SK-N-MC (cell line): Measurements from ENCODE around the gene NUP58.

Source experiments
- DNase-seq: peaks from one replicate; pipeline ENCODE4 v3.0.0-alpha.2; 2011; ENCODE audit warnings: low read depth, low spot score
- H3K27ac ChIP-seq: fragments of 200-600 bp; sonication (generic); 2 replicates; pipeline ENCODE4 v1.5.1; 2016; ENCODE audit warnings: mixed run types
- H3K36me3 ChIP-seq: fragments of 200-600 bp; sonication (generic); 2 replicates; pipeline ENCODE4 v1.6.1; 2017; ENCODE audit warnings: antibody characterized with exemption, low read length, mixed read lengths; ENCODE audit not compliant: insufficient read depth
- H3K4me3 ChIP-seq: fragments of 200-600 bp; sonication (generic); 2 replicates; pipeline ENCODE4 v1.5.1; 2016
- H3K9ac ChIP-seq: fragments of 200-600 bp; sonication (generic); 2 replicates; pipeline ENCODE4 v1.8.0; 2017; ENCODE audit warnings: mixed run types, mixed read lengths; ENCODE audit not compliant: insufficient read length
- H3K9me3 ChIP-seq: fragments of 200-600 bp; sonication (generic); 2 replicates; pipeline ENCODE4 v1.6.1; 2017; ENCODE audit warnings: low read depth, mild to moderate bottlenecking, antibody characterized with exemption, low read length, moderate library complexity, mixed read lengths
- EZH2 ChIP-seq: fragments of 200-600 bp; sonication (generic); IDR thresholded peaks from one replicate; pipeline ENCODE4 v1.6.1; 2017; ENCODE audit warnings: antibody characterized with exemption
- FOXP2 ChIP-seq: optimal IDR thresholded peaks from 2 replicates; pipeline ENCODE3; 2011; ENCODE audit warnings: mild to moderate bottlenecking, moderate library complexity; ENCODE audit not compliant: insufficient read depth; ENCODE audit errors: extremely low read length, control extremely low read depth
- POLR2AphosphoS5 ChIP-seq: IDR thresholded peaks from 2 replicates; pipeline ENCODE4 v1.6.1; 2012; ENCODE audit warnings: mild to moderate bottlenecking, low read depth, low read length, borderline replicate concordance

Gene NUP58, protein sequence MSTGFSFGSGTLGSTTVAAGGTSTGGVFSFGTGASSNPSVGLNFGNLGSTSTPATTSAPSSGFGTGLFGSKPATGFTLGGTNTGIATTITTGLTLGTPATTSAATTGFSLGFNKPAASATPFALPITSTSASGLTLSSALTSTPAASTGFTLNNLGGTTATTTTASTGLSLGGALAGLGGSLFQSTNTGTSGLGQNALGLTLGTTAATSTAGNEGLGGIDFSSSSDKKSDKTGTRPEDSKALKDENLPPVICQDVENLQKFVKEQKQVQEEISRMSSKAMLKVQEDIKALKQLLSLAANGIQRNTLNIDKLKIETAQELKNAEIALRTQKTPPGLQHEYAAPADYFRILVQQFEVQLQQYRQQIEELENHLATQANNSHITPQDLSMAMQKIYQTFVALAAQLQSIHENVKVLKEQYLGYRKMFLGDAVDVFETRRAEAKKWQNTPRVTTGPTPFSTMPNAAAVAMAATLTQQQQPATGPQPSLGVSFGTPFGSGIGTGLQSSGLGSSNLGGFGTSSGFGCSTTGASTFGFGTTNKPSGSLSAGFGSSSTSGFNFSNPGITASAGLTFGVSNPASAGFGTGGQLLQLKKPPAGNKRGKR

DNA sequence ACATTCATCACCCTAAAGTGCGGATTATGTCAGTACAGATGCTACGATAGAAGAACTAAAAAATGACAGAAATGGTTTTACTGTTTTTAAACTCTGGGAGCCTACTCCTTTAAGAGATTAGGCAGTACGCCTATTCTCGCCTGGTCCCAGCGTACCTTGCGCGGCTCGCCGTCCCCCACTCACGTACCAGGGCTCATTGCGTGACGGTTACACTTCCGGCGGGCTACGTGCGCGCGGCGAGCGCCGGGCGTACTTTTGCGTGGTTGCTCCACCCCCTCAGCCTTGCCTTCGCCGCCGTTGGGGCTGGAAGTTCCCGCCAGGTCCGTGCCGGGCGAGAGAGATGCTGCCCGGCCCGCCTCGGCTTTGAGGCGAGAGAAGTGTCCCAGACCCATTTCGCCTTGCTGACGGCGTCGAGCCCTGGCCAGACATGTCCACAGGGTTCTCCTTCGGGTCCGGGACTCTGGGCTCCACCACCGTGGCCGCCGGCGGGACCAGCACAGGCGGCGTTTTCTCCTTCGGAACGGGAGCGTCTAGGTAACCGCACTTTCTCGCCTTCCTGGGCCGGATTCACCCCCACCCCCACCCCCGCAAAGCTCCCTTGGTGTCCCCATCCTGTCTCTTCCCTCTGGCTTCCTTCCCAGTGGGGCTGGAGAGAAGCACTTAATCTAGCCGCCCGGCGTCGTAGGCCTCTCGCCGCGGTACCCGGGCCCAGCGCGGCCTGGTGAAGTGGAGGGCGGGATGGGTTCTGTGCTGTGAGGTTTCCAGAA lies at the start of gene NUP58:
Gene NUP58, plus strand, starts transcription at position 279 of the 767 bp plus-strand sequence. Its CDS starts 149 bp downstream, at position 428.
- peak within 1 kb of the TSS; percentile 69 for H3K27ac ChIP-seq

GRCh38 chr13:25252225-25252624 lies 49.2 kb upstream of the NUP58 start:
- no peak overlapping the region for H3K4me3 ChIP-seq
- 0 out of 2 replicates have a peak overlapping the region, but pooled peaks have one; percentile 42 for H3K27ac ChIP-seq
- no peak overlapping the region for H3K9ac ChIP-seq
- no peaks in the 10 kb centered on the region for H3K9me3 ChIP-seq
- TF ChIP-seq FOXP2, result no peak
- no peak for TF ChIP-seq POLR2AphosphoS5
- no peak for TF ChIP-seq EZH2
- no peak for DNase-seq
- peaks cover 55% of the 10 kb centered on the region for H3K36me3 ChIP-seq

More for the DNA sequence above, at the start of gene NUP58:
- TF ChIP-seq FOXP2 (no peak), POLR2AphosphoS5 (peak; percentile 89), EZH2 (no peak)
- Histone ChIP-seq H3K9ac (peak within 1 kb of the TSS; percentile 91), H3K36me3 (peaks cover 36% of the 10 kb centered on the region), H3K4me3 (peak within 1 kb of the TSS; percentile 83), H3K9me3 (no peaks in the 10 kb centered on the region)
- peak; percentile 63 for DNase-seq

DNA sequence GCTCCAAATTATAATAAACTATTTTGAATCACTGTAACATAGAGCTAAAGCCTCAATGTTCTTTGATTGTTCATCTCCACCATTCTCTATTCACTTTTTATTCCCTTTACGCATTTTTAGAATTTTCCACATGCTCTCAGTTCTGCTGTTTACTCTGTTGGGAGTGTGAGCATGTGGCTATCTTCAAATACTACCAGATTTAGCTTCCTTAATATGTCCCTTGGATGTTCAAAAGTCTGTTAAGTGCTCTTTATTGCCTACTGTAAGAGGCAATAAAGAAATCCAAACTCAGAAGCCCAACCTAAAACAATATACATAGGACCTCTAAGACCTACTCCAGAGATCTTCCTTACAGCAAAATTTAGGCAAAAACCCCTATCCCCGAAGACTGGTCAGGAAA lies 48.7 kb upstream of the NUP58 start:
- DNase-seq, result no peak
- TF ChIP-seq EZH2, result no peak
- TF ChIP-seq FOXP2, result no peak
- no peak for TF ChIP-seq POLR2AphosphoS5
- H3K9ac ChIP-seq, result no peak overlapping the region
- no peaks in the 10 kb centered on the region for H3K9me3 ChIP-seq
- no peak overlapping the region for H3K4me3 ChIP-seq
- H3K27ac ChIP-seq, result peak overlapping the region; percentile 80; the same call in 1 of the 2 replicates
- peaks cover 60% of the 10 kb centered on the region for H3K36me3 ChIP-seq

DNA sequence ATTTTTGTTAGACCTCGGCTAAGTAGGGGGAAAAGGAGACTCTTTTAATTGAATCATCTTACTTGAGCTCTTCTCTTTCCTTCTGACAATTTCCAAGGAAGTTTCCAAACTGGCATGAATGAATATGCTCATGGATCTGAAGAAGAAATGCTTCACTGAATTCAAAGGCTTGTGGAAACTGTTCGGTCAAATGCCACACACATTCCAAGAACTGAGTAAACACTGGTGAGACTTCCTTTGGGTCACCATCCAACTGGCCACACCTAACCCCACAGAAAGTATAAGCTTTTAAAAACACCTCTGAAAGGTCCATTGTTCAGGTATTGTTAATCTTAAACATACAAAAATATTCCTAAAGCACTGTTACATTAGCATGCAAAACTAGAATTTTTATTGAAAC lies 47.7 kb upstream of the NUP58 start:
- DNase-seq, result no peak
- Histone ChIP-seq H3K36me3 (peaks cover 66% of the 10 kb centered on the region), H3K4me3 (no peak overlapping the region), H3K27ac (peak overlapping the region; percentile 80), H3K9ac (peak overlapping the region; percentile 14), H3K9me3 (no peaks in the 10 kb centered on the region)
- TF ChIP-seq POLR2AphosphoS5, result no peak
- TF ChIP-seq FOXP2, result no peak
- no peak for TF ChIP-seq EZH2

DNA sequence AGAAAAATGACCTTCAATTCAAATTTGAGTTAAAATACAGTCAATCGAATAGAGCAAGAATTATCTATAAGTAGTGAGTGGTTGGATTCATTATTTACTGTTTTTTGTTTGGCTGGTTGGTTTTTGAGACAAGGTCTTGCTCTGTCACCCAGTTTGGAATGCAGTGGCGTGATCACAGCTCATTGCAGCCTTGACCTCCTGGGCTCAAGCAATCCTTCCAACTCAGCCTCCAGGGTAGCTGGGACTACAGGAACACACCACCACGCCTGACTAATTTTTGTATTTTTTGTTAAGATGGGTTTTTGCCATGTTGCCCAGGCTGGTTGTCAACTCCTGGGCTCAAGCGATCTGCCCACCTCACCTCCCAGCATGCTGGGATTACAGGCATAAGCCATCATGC lies 39.2 kb upstream of the NUP58 start:
- Histone ChIP-seq H3K9me3 (no peaks in the 10 kb centered on the region), H3K27ac (no peak overlapping the region), H3K4me3 (no peak overlapping the region), H3K9ac (no peak overlapping the region), H3K36me3 (peaks cover 80% of the 10 kb centered on the region)
- no peak for DNase-seq
- TF ChIP-seq FOXP2 (no peak), EZH2 (no peak), POLR2AphosphoS5 (no peak)

DNA sequence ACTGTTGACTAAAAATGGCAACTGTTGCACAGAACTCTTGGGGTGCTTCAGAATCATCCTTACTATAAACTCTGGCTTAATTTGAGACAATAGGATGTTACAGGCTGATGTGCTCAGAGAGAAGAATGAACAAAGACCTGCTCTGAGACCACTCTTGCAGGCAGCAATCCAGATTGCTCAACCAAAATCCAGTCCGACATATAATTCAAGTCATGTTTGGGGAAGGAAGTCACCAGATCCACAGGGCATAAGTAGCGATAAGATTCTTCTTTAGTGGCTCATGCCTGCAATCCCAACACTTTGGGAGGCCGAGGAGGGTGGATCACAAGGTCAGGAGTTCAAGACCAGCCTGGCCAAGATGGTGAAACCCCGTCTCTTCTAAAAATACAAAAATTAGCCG lies 34.7 kb upstream of the NUP58 start:
- H3K9ac ChIP-seq, result no peak overlapping the region
- DNase-seq, result no peak
- no peak overlapping the region for H3K4me3 ChIP-seq
- H3K27ac ChIP-seq, result no peak overlapping the region
- H3K36me3 ChIP-seq, result peaks cover 72% of the 10 kb centered on the region
- no peaks in the 10 kb centered on the region for H3K9me3 ChIP-seq
- TF ChIP-seq EZH2, result no peak
- TF ChIP-seq FOXP2, result no peak
- no peak for TF ChIP-seq POLR2AphosphoS5

GRCh38 chr13:25267715-25268114 lies 33.7 kb upstream of the NUP58 start:
- H3K9me3 ChIP-seq, result peaks cover 4% of the 10 kb centered on the region; the same call in 1 of the 2 replicates

GRCh38 chr13:25268561-25268960 lies 32.9 kb upstream of the NUP58 start:
- Histone ChIP-seq H3K36me3 (peaks cover 72% of the 10 kb centered on the region), H3K4me3 (no peak overlapping the region), H3K9ac (no peak overlapping the region), H3K27ac (no peak overlapping the region), H3K9me3 (peaks cover 5% of the 10 kb centered on the region; the same call in 1 of the 2 replicates)
- DNase-seq, result no peak
- TF ChIP-seq EZH2, result no peak
- TF ChIP-seq FOXP2, result no peak

More at GRCh38 chr13:25267715-25268114, 33.7 kb upstream of the NUP58 start:
- no peak overlapping the region for H3K27ac ChIP-seq
- H3K9ac ChIP-seq, result no peak overlapping the region
- peaks cover 72% of the 10 kb centered on the region for H3K36me3 ChIP-seq
- no peak for TF ChIP-seq EZH2
- no peak for TF ChIP-seq FOXP2
- no peak for TF ChIP-seq POLR2AphosphoS5
- no peak overlapping the region for H3K4me3 ChIP-seq
- no peak for DNase-seq
